ENCODE data around the gene C1orf159.
"Not testable (repeated sequence)": the region's sequence is repeated elsewhere in the genome, so short reads cannot be mapped to it uniquely, and the experiment has no call there.

GRCh38 chr1:1142352-1142751, 26.5 kb upstream of the C1orf159 start:
- not testable (repeated sequence) for TF ChIP-seq CTCF, POLR2A (IDR thresholded peaks at IDR 0.05)
